GM23338 (cell line): ENCODE results near the gene SPA17. TPM values are rescaled to one million over a fixed set of nuclear protein-coding genes. Genes with fewer than 3 reads are reported as not detected.
A peak's percentile ranks its signal among the peaks of the same experiment; 100 is the strongest.

Experiments used
- ATAC-seq: fragments of 200-7000 bp; cut with Tn5 transposase; 3 replicates; pipeline ENCODE4 v1.9.1; 2020
- DNase-seq: peaks from one replicate; pipeline ENCODE4 v3.0.0-alpha.2; 2015; ENCODE audit warnings: low spot score
- H2AFZ ChIP-seq: fragments of 200-600 bp; sonication (generic); 2 replicates; pipeline ENCODE4 v1.8.0; 2016; ENCODE audit warnings: antibody characterized with exemption, mild to moderate bottlenecking, moderate library complexity
- H3F3A ChIP-seq: fragments of 200-600 bp; sonication (generic); replicated peaks from 2 replicates; pipeline ENCODE4 v1.8.0; 2017; ENCODE audit warnings: antibody characterized with exemption, mixed run types, low read depth
- H3K27ac ChIP-seq: fragments of 200-600 bp; sonication (generic); 2 replicates; pipeline ENCODE4 v1.6.1; 2016; ENCODE audit warnings: low read depth
- H3K27me3 ChIP-seq: fragments of 200-600 bp; sonication (generic); 2 replicates; pipeline ENCODE4 v1.8.0; 2016; ENCODE audit warnings: mild to moderate bottlenecking, mixed run types, moderate library complexity; ENCODE audit not compliant: insufficient read depth
- H3K36me3 ChIP-seq: fragments of 200-600 bp; sonication (generic); 2 replicates; pipeline ENCODE4 v1.8.0; 2016; ENCODE audit warnings: mild to moderate bottlenecking; ENCODE audit not compliant: insufficient read depth
- H3K4me1 ChIP-seq: fragments of 200-600 bp; sonication (generic); 2 replicates; pipeline ENCODE4 v1.8.0; 2016; ENCODE audit warnings: mild to moderate bottlenecking, moderate library complexity; ENCODE audit not compliant: insufficient read depth
- H3K4me2 ChIP-seq: fragments of 200-600 bp; sonication (generic); 2 replicates; pipeline ENCODE4 v1.7.1; 2017; ENCODE audit warnings: mixed run types
- H3K4me3 ChIP-seq: fragments of 200-600 bp; sonication (generic); 2 replicates; pipeline ENCODE4 v1.6.1; 2016; ENCODE audit warnings: mixed run types
- H3K79me2 ChIP-seq: fragments of 200-600 bp; sonication (generic); replicated peaks from 2 replicates; pipeline ENCODE4 v1.8.0; 2017; ENCODE audit warnings: mild to moderate bottlenecking; ENCODE audit not compliant: insufficient read depth
- H3K9me2 ChIP-seq: fragments of 200-600 bp; sonication (generic); 2 replicates; pipeline ENCODE4 v1.8.0; 2017; ENCODE audit not compliant: insufficient read depth
- H4K20me1 ChIP-seq: fragments of 200-600 bp; sonication (generic); replicated peaks from 2 replicates; pipeline ENCODE4 v1.8.0; 2017; ENCODE audit warnings: mild to moderate bottlenecking; ENCODE audit not compliant: insufficient read depth
- H3K27ac Mint-ChIP-seq: 2 replicates; pipeline ENCODE4 v1.8.0; 2020; ENCODE audit warnings: inconsistent platforms, mild to moderate bottlenecking, moderate library complexity, mixed read lengths
- H3K27me3 Mint-ChIP-seq: 3 replicates; pipeline ENCODE4 v1.8.0; 2022; ENCODE audit warnings: low read depth, mild to moderate bottlenecking, moderate library complexity, mixed read lengths, inconsistent platforms; ENCODE audit not compliant: insufficient read depth, poor library complexity
- H3K36me3 Mint-ChIP-seq: 3 replicates; pipeline ENCODE4 v1.8.0; 2021; ENCODE audit warnings: low read depth, mild to moderate bottlenecking, inconsistent platforms, moderate library complexity, mixed read lengths
- H3K4me1 Mint-ChIP-seq: 3 replicates; pipeline ENCODE4 v1.8.0; 2020; ENCODE audit warnings: mild to moderate bottlenecking, inconsistent platforms, mixed read lengths
- H3K4me3 Mint-ChIP-seq: 3 replicates; pipeline ENCODE4 v1.8.0; 2021; ENCODE audit warnings: moderate library complexity, mild to moderate bottlenecking, inconsistent platforms, mixed read lengths
- H3K9me3 Mint-ChIP-seq: 3 replicates; pipeline ENCODE4 v1.8.0; 2020; ENCODE audit warnings: moderate library complexity, mild to moderate bottlenecking, inconsistent platforms, mixed read lengths
- CREB1 ChIP-seq: fragments of 250-450 bp; sonication (Bioruptor Pico); IDR thresholded peaks from 2 replicates; pipeline ENCODE4 v1.5.0; 2020; ENCODE audit warnings: low read depth, mild to moderate bottlenecking, moderate library complexity
- CTCF ChIP-seq, 2 experiments: fragments of 200-600 bp in 1 of 2; sonication (generic) in 1 of 2; conservative IDR thresholded peaks; 2 replicates each; pipeline versions ENCODE4 v1.5.1 to v1.6.1; 2016 to 2017; ENCODE audit warnings: antibody characterized with exemption in 2 of 2, low read depth in 2 of 2, mild to moderate bottlenecking in 2 of 2, moderate library complexity in 1 of 2
- ETS1 ChIP-seq: IDR thresholded peaks from 2 replicates; pipeline ENCODE4 v1.6.1; 2016; ENCODE audit warnings: antibody characterized with exemption
- EZH2 ChIP-seq: fragments of 200-600 bp; sonication (generic); IDR thresholded peaks from one replicate; pipeline ENCODE4 v1.8.0; 2017; ENCODE audit warnings: antibody characterized with exemption, mild to moderate bottlenecking, low read depth; ENCODE audit not compliant: unreplicated experiment
- EZH2phosphoT487 ChIP-seq: fragments of 200-600 bp; sonication (generic); IDR thresholded peaks from one replicate; pipeline ENCODE4 v1.8.1; 2018; ENCODE audit warnings: antibody characterized with exemption; ENCODE audit not compliant: unreplicated experiment
- JUNB ChIP-seq: IDR thresholded peaks from one replicate; pipeline ENCODE4 v1.6.1; 2016; ENCODE audit warnings: antibody characterized with exemption; ENCODE audit not compliant: unreplicated experiment
- NANOG ChIP-seq: IDR thresholded peaks from 2 replicates; pipeline ENCODE4 v1.6.1; 2016; ENCODE audit warnings: antibody characterized with exemption, borderline replicate concordance
- POLR2AphosphoS5 ChIP-seq: IDR thresholded peaks from 2 replicates; pipeline ENCODE4 v1.6.1; 2016; ENCODE audit warnings: antibody characterized with exemption, low read depth
- REST ChIP-seq: IDR thresholded peaks from one replicate; pipeline ENCODE4 v1.6.1; 2018; ENCODE audit warnings: antibody characterized with exemption; ENCODE audit not compliant: unreplicated experiment
- STAT1 ChIP-seq: IDR thresholded peaks from one replicate; pipeline ENCODE4 v1.6.1; 2016; ENCODE audit warnings: antibody characterized with exemption; ENCODE audit not compliant: unreplicated experiment
- ZNF114 ChIP-seq: fragments of 250-450 bp; sonication (Bioruptor Pico); IDR thresholded peaks from 2 replicates; pipeline ENCODE4 v1.5.0; 2020; ENCODE audit warnings: mild to moderate bottlenecking, moderate library complexity
- ZNF331 ChIP-seq: fragments of 250-450 bp; sonication (Bioruptor Pico); IDR thresholded peaks from 2 replicates; pipeline ENCODE4 v1.5.0; 2020; ENCODE audit warnings: low read depth, mild to moderate bottlenecking, moderate library complexity
- ZNF462 ChIP-seq: fragments of 250-450 bp; sonication (Bioruptor Pico); IDR thresholded peaks from 2 replicates; pipeline ENCODE4 v1.5.0; 2020; ENCODE audit warnings: mild to moderate bottlenecking, moderate library complexity
- polyA plus RNA-seq: library from polyadenylated mRNA; unstranded; fragments of >200 nt; fragmentation: Nextera tagmentation; extraction: Ambion mirVana; gene quantifications from 2 replicates; pipeline ENCODE4 v1.2.1, GENCODE V29; 2016
- total RNA-seq: library from RNA; depleted of rRNA; stranded (reverse); fragments of >200 nt; shearing (Covaris generic); gene quantifications from 2 replicates; pipeline ENCODE4 v1.2.3, GENCODE V29; 2014

SPA17 gene
- total and polyA plus RNA-seq, 2 experiments from 2014 or later = 3.2 to 14.9 TPM

DNA sequence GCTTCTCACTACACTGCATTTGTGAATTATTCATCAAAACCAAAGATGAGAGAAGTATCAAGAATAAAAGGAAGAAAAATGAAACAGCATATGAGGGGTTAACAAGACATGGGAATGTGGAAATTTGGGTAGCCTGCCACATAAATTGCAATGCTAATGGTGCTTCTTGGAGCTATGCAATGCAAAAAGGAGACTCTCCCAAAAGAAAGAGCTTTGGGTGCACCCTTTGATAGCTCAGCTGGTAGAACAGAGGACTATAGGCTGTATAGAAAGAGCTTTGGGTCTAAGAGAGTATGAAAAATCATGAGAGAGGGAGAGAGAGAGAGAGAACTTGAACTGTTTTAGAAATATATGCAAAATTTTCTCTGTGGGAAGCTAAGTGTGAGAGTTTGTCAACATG lies 26.3 kb downstream of the SPA17 start:
- Histone ChIP-seq H3K4me1 (peaks cover 6% of the 10 kb centered on the region), H3K4me2 (peak overlapping the region; percentile 32; the same call in 1 of the 2 replicates), H3K79me2 (no peaks in the 10 kb centered on the region), H3K27ac (no peak overlapping the region), H3F3A (no peaks in the 10 kb centered on the region), H3K9me2 (no peaks in the 10 kb centered on the region), H3K36me3 (no peaks in the 10 kb centered on the region), H2AFZ (no peak overlapping the region), H4K20me1 (no peaks in the 10 kb centered on the region), H3K27me3 (no peaks in the 10 kb centered on the region), H3K4me3 (no peak overlapping the region)
- peaks cover 11% of the 10 kb centered on the region; the same call in 2 of the 3 replicates for H3K9me3 Mint-ChIP-seq
- no peak for DNase-seq
- H3K27ac Mint-ChIP-seq = 0 out of 2 replicates have a peak overlapping the region, but pooled peaks have one; percentile 8
- ATAC-seq = no peak
- peaks cover 3% of the 10 kb centered on the region for H3K27me3 Mint-ChIP-seq
- H3K36me3 Mint-ChIP-seq = peaks cover 5% of the 10 kb centered on the region; the same call in 1 of the 3 replicates
- H3K4me1 Mint-ChIP-seq = peaks cover 11% of the 10 kb centered on the region
- H3K4me3 Mint-ChIP-seq = no peak overlapping the region
- TF ChIP-seq JUNB (no peak), ETS1 (no peak), EZH2 (no peak), EZH2phosphoT487 (no peak), STAT1 (no peak), POLR2AphosphoS5 (no peak), ZNF331 (no peak), ZNF462 (CRISPR knock-in tag) (no peak), NANOG (no peak), REST (no peak), ZNF114 (CRISPR knock-in tag) (no peak), CREB1 (CRISPR knock-in tag) (no peak), CTCF (conservative IDR thresholded peaks at IDR 0.05; ENCODE audit: low read depth in 2 of 2) (no peak)
